Esophagus squamous epithelium (tissue), 5 donors: ENCODE measurements around the gene UTRN. TPM values are rescaled to one million over a fixed set of nuclear protein-coding genes. Genes with fewer than 3 reads are reported as not detected.

ENCODE experiments used
- DNase-seq: peaks from one replicate; lab custom pipeline; 2025; lab: John Stamatoyannopoulos, UW
- H3K27ac ChIP-seq, 4 donors: fragments of 200-600 bp; sonication (generic); one replicate each; pipeline ENCODE4 v1.5.1; 2016 to 2019; ENCODE audit warnings: mild to moderate bottlenecking in 1 of 4
- H3K27me3 ChIP-seq, 4 donors: fragments of 200-600 bp; sonication (generic); 1 replicate in 3 of 4; 2 replicates in 1 of 4; pipeline versions ENCODE4 v1.5.1 to v1.6.0; 2017 to 2021; ENCODE audit warnings: antibody characterized with exemption in 1 of 4
- H3K36me3 ChIP-seq, 3 donors: fragments of 200-600 bp; sonication (generic); one replicate each; pipeline ENCODE4 v1.5.1; 2016 to 2019
- H3K4me1 ChIP-seq, 3 donors: fragments of 200-600 bp; sonication (generic); one replicate each; pipeline ENCODE4 v1.5.1; 2017 to 2019
- H3K4me3 ChIP-seq, 4 donors: fragments of 200-600 bp; sonication (generic); 1 replicate in 3 of 4; 2 replicates in 1 of 4; pipeline ENCODE4 v1.5.1; 2016 to 2019; ENCODE audit warnings: mild to moderate bottlenecking in 2 of 4, moderate library complexity in 1 of 4
- H3K9me3 ChIP-seq, 3 donors: fragments of 200-600 bp; sonication (generic); one replicate each; pipeline ENCODE4 v1.5.1; 2016 to 2019
- CTCF ChIP-seq, 6 experiments: fragments of 450-650 bp in 4 of 6; fragments of 200-600 bp in 2 of 6; sonication (generic) in 2 of 6; IDR thresholded peaks; one replicate each; pipeline ENCODE4 v1.5.1; 2016 to 2019; ENCODE audit warnings: antibody characterized with exemption in 6 of 6, mild to moderate bottlenecking in 4 of 6, moderate library complexity in 4 of 6
- POLR2A ChIP-seq, 4 donors: fragments of 450-650 bp; IDR thresholded peaks; one replicate each; pipeline ENCODE4 v1.6.1; 2017; ENCODE audit warnings: antibody characterized with exemption in 4 of 4, mild to moderate bottlenecking in 4 of 4, moderate library complexity in 3 of 4
- whole genome bisulfite sequencing, 2 donors: methylation state at CpG; one replicate each; pipeline ENCODE4 v1.1.5; 2018; 5-methylcytosine and 5-hydroxymethylcytosine counted together
- intact Hi-C: fragments of 100-400 bp; cut with DNase I; formaldehyde crosslinking; loops from one replicate; pipeline ENCODE4 v1.15.0; 2022
- total RNA-seq, 4 donors: library from RNA; depleted of rRNA; stranded (reverse); fragments of >200 nt; gene quantifications; one replicate each; pipeline ENCODE4 v1.1.0, GENCODE V29; 2016
- donor health status: DM: yes; HTN: yes; CAD: no.

Gene UTRN
- total RNA-seq, 4 donors from 2014 or later: 43.8 to 148 (median 69.8) TPM

GRCh38 chr6:144285798-144286502, 815 bp downstream of the UTRN start:
- TF ChIP-seq POLR2A (IDR thresholded peaks at IDR 0.05) (peak in 1 of 4 donors; percentile 55), CTCF (IDR thresholded peaks at IDR 0.05) (no peak)
- no peaks in the 10 kb centered on the region for H3K9me3 ChIP-seq
- H3K4me3 ChIP-seq: peak overlapping the region; percentile 80 to 86 (median 82)
- WGBS, 2 donors: 0 to 3% methylated on average over 8 to 27 of the region's 51 CpGs
- peak overlapping the region; percentile 90 to 97 (median 94) for H3K27ac ChIP-seq
- no peaks in the 10 kb centered on the region for H3K36me3 ChIP-seq
- peaks cover 0 to 45% (median 10%) of the 10 kb centered on the region in 3 donors for H3K4me1 ChIP-seq
- no peak for DNase-seq
- intact Hi-C loops: no loop called here
- peaks cover 0 to 7% (median 0%) of the 10 kb centered on the region in 4 donors for H3K27me3 ChIP-seq

- TF ChIP-seq POLR2A (IDR thresholded peaks at IDR 0.05) (peak in 1 of 4 donors; percentile 12), CTCF (IDR thresholded peaks at IDR 0.05) (no peak)
- H3K27ac ChIP-seq: peak overlapping the region; percentile 90 to 97 (median 94)
- no peak for DNase-seq
- H3K4me1 ChIP-seq: peaks cover 0 to 45% (median 10%) of the 10 kb centered on the region in 3 donors
- H3K27me3 ChIP-seq: peaks cover 0 to 7% (median 0%) of the 10 kb centered on the region in 4 donors
- intact Hi-C loops: no loop called here
- peak overlapping the region; percentile 80 to 86 (median 82) for H3K4me3 ChIP-seq
- 2 to 7% methylated on average over 14 to 22 of the region's 53 CpGs for WGBS, 2 donors
- no peaks in the 10 kb centered on the region for H3K9me3 ChIP-seq
- H3K36me3 ChIP-seq: peaks cover 0 to 2% (median 0%) of the 10 kb centered on the region in 3 donors
Measured at GRCh38 chr6:144286503-144287393, 1.6 kb downstream of the UTRN start.

DNA sequence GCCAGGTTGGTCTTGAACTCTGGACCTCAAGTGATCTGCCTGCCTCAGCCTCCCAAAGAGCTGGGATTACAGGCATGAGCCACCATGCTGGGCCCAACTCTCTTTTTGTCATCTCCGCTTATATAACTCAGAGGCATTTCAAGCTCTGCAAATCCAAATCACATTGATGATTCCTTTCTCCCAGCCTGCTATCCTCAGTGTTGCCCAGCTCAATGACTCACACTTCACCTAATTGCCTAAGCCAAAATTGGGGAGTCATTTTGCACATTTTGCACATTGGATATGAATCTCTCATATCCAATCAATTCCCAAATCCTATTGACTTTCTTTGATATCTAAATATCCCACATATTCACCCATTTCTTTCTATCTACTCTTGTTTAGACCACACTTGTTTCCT, 3.9 kb downstream of the UTRN start:
- TF ChIP-seq POLR2A (IDR thresholded peaks at IDR 0.05) (no peak), CTCF (IDR thresholded peaks at IDR 0.05) (no peak)
- no peak overlapping the region for H3K4me3 ChIP-seq
- H3K27ac ChIP-seq: no peak overlapping the region
- peaks cover 0 to 43% (median 6%) of the 10 kb centered on the region in 3 donors for H3K4me1 ChIP-seq
- H3K36me3 ChIP-seq: peaks cover 0 to 7% (median 0%) of the 10 kb centered on the region in 3 donors
- 86 to 100% methylated on average over 1 of the region's 1 CpG for WGBS, 2 donors
- peaks cover 0 to 7% (median 0%) of the 10 kb centered on the region in 4 donors for H3K27me3 ChIP-seq
- intact Hi-C loops: no loop called here
- no peak for DNase-seq
- H3K9me3 ChIP-seq: no peaks in the 10 kb centered on the region

GRCh38 chr6:144292372-144292771, 7.2 kb downstream of the UTRN start:
- TF ChIP-seq POLR2A (IDR thresholded peaks at IDR 0.05) (no peak), CTCF (IDR thresholded peaks at IDR 0.05) (no peak)
- Histone ChIP-seq H3K27me3 (no peaks in the 10 kb centered on the region), H3K4me3 (no peak overlapping the region), H3K36me3 (peaks cover 0 to 19% (median 0%) of the 10 kb centered on the region in 3 donors), H3K4me1 (peaks cover 0 to 40% (median 16%) of the 10 kb centered on the region in 3 donors), H3K9me3 (no peaks in the 10 kb centered on the region), H3K27ac (no peak overlapping the region)
- intact Hi-C loops: no loop called here
- DNase-seq: no peak
- 80 to 81% methylated on average over 3 of the region's 3 CpGs for WGBS, 2 donors
